ENCODE data around the gene SCT. TPM values are rescaled to one million over a fixed set of nuclear protein-coding genes. Genes with fewer than 3 reads are reported as not detected.

SCT gene
- total RNA-seq, 1 donor from 2014 or later: not detected

DNA sequence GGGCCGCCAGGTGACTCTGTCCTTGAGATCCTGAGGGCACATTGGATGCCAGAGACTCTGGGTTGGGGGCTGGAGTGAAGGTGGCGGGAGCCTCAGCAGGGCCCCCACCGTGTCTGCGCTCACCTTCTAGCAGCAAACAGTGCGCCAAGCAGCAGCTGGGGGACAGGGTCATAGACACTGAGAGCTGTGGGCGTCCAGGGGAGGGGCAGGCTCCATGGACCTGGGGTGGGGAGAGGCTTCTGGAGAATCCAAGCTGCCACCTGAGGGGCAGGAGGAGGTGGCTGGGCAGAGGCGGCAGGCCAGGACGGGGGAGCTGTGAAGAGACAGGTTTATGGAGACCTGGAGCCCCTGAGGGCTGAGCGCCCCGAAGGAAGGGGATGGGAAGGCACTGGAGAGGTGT lies 42.7 kb downstream of the SCT start:
- no peak for DNase-seq

DNA sequence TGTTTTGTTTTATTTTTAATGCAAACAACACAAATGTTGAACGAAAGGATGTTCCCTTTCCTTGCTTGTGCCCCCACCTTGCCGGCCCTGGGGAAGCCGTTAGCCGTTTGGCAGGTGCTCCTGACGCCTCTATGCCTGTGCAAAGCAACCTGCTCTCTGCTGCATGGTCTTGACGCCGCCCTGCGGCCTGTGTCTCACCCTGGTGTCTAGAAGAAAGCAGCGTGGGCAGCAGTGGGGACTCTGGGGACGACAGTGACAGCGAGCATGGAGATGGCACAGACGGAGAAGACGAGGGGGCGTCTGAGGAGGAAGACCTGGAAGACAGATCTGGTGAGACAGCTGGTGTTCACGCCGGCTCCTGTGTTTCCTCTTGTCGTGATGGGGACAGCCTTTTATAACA lies 45.2 kb downstream of the SCT start:
- peak; percentile 38 for DNase-seq

DNA sequence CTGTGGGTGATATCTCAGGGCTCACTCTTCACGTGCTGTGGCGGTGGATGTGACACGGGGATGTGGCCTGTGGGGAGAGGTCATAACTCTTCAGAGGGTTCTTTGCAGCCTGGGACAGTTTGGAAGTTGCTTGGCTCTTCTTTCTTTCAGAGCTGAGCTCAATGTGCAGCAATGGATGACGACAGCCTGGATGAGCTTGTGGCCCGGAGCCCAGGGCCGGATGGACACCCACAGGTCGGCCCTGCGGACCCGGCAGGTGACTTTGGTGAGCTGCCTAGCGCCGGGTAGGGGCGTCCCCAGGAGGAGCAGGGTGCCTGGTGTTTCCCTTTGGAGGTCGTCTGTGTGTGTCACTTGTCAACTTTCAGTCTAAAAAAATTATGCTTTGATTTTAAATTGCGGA lies 45.6 kb downstream of the SCT start:
- no peak for DNase-seq

DNA sequence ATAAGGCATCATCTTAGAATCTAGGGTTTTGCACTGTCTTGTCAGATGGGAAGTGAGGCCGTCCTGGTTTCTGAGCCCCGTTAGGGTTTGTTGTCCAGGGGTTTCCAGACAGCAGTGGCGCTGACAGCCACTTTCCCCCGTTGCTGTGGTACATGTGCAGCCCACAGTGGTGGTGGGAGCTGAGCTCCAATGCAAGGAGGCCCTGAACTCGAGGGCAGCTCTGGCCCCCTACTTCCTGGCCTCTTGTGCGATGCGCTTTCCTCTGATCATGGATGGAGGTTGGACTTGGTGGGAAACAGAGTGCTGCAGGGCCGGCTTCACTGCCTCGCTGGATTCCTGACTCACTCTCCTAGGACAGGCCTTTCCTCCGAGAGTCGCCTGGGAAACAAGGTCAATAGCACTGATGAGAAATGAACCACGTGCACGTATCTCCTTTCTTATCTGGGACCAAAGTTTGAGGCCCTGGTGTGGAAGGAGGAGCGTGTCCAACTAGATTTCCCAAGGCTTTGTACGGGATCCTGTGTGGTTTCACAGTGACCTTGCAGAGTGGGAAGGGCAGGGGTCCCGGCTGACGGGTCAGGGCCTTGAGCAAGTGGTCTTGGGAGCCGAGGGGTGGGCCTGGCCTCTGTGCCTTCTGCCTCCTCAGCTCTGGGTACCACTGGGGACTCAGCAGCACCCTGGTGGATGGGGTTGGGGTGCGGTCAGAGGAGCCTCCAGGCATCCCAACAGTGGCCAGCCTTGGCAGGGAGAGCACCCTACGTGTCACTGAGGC lies 47.0 kb downstream of the SCT start:
- no peak for DNase-seq

DNA sequence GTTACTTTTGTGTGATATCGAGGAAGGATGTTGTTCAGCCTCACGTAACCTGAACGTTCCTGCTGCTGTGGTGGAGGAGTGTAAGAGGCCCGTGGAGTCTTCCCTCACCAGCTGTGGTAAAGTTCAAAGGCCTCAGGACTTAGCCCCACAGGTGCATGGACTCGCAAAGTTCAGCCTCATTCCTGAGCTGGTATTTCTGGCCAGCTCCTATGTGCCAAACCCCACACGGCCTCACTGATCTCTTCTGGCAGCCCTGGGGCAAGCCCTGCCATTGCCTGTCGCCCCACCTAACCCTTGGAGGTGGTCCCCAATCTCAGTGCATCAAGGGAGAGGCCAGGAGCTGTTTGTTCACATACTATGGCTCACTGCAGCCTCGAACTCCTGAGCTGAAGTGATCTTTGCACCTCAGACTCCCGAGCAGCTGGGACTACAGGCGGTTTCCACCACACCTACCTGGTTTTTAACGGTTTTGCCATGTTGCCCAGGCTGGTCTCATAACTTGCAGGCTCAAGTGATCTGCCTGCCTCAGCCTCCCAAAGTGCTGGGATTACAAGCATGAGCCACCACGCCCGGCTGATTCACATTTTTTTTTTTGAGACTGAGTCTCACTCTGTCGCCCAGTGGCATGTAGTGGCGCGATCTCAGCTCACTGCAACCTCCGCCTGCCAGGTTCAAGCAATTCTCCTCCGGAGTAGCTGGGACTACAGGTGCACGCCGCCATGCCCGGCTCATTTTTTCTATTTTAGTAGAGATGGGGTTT lies 48.5 kb downstream of the SCT start:
- no peak for DNase-seq

DNA sequence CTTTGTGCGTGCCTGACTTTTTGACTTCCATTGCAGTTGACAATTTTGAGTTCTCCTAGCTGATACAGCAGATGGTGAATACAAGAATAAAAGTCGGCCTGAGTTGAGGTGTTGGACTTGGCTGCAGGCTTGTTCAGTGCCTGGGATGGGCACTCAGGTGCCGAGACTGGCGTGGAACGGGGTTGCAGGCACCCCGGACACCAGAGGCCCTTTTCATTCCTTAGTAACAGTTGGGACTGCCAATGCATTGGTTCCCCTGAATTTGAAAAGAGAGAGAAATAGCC lies 49.4 kb downstream of the SCT start:
- DNase-seq: no peak

DNA sequence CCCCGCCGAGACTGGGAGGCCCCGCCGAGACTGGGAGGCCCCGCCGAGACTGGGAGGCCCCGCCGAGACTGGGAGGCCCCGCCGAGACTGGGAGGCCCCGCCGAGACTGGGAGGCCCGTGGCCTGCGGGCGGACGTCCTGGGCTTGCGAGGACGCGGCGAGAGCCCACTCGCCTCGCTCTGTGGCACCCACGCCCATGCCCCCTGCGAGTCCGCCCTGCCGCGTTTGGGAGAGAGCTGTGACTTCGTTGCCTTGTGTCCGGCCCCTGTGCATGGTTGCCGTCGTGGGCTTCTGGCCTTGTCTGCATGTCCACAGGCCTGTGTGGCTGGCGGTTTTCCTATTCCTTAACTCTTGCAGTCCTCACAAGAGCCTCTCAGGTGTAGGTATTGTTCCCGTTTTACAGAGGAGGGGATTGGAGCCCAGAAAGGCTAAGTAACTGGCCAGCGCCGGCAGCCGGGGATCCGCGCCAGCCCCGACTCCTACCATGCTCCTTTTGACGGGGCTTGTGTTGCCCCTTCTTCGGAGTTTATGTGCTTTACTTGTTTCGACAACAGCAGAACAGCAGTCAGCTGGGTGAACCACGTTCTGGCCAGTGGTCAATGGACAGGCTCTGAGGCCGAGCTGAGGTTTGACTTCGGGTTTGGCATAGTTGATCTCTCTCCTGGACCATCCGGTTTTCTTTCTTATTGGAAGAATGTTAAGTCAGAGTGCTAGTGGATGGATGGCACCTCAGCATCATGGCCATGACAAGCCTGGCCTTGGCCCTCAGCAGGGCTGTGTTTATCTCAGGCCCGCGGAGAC lies 50.0 kb downstream of the SCT start:
- DNase-seq: no peak

Other genes starting within 250 kb of the SCT start
- gene PKP3, start 233.0 kb downstream of the SCT start, total RNA-seq: under 0.01 TPM
- gene SIGIRR, start 212.2 kb downstream of the SCT start, total RNA-seq: 14.8 TPM
- not detected for gene ANO9, start 185.2 kb downstream of the SCT start, total RNA-seq
- 21.8 TPM for gene PTDSS2, start 176.9 kb downstream of the SCT start, total RNA-seq
- gene RNH1, start 119.9 kb downstream of the SCT start, total RNA-seq: 42.1 TPM
- gene HRAS, start 91.6 kb downstream of the SCT start, total RNA-seq: 27.0 TPM
- 1.1 TPM for gene LRRC56, start 89.7 kb downstream of the SCT start, total RNA-seq
- 0.16 TPM for gene LMNTD2, start 66.4 kb downstream of the SCT start, total RNA-seq
- gene RASSF7, start 66.2 kb downstream of the SCT start, total RNA-seq: 2.5 TPM
- gene PHRF1, start 50.7 kb downstream of the SCT start, total RNA-seq: 27.3 TPM
- gene IRF7, start 11.2 kb downstream of the SCT start, total RNA-seq: 7.6 TPM
- not detected for gene CDHR5, start 2.2 kb downstream of the SCT start, total RNA-seq
- 0.16 TPM for gene DRD4, start 10.1 kb upstream of the SCT start, total RNA-seq
- gene DEAF1, start 68.0 kb upstream of the SCT start, total RNA-seq: 50.7 TPM
- 11.7 TPM for gene TMEM80, start 68.6 kb upstream of the SCT start, total RNA-seq
- 1.4 TPM for gene EPS8L2, start 79.0 kb upstream of the SCT start, total RNA-seq
- 61.0 TPM for gene TALDO1, start 120.3 kb upstream of the SCT start, total RNA-seq
- 22.3 TPM for gene GATD1, start 150.3 kb upstream of the SCT start, total RNA-seq
- 5.9 TPM for gene CEND1, start 162.9 kb upstream of the SCT start, total RNA-seq
- gene SLC25A22, start 171.1 kb upstream of the SCT start, total RNA-seq: 15.0 TPM
- gene PIDD1, start 178.1 kb upstream of the SCT start, total RNA-seq: 5.1 TPM
- gene RPLP2, start 182.8 kb upstream of the SCT start, total RNA-seq: 227 TPM
- 5.3 TPM for gene PNPLA2, start 191.7 kb upstream of the SCT start, total RNA-seq
- 0.31 TPM for gene CRACR2B, start 200.7 kb upstream of the SCT start, total RNA-seq
- 44.1 TPM for gene CD151, start 205.8 kb upstream of the SCT start, total RNA-seq
- 14.5 TPM for gene POLR2L, start 215.3 kb upstream of the SCT start, total RNA-seq
- gene TSPAN4, start 215.7 kb upstream of the SCT start, total RNA-seq: 18.6 TPM

Data from occipital lobe (tissue), 2 donors.